Mesenchymal stem cell (in vitro differentiated cells and primary cell): ENCODE measurements around the gene ANKRA2.

Source experiments
- DNase-seq: peaks from one replicate; pipeline ENCODE4 v3.0.0-alpha.2; 2013
- H2AFZ ChIP-seq: one replicate; pipeline ENCODE4 v1.6.1; 2013; ENCODE audit warnings: low read depth, mild to moderate bottlenecking, control low read depth, inconsistent platforms, low read length, moderate library complexity
- H2AK5ac ChIP-seq: 2 replicates; pipeline ENCODE4 v1.6.1; 2013; ENCODE audit warnings: low read length, moderate library complexity, mild to moderate bottlenecking, inconsistent platforms; ENCODE audit not compliant: severe bottlenecking
- H2BK120ac ChIP-seq: one replicate; pipeline ENCODE4 v1.6.1; 2013; ENCODE audit warnings: low read depth, mild to moderate bottlenecking, inconsistent platforms, low read length, moderate library complexity
- H2BK12ac ChIP-seq, 2 experiments: one replicate each; pipeline ENCODE4 v1.6.1; 2013; ENCODE audit warnings: inconsistent platforms in 2 of 2, low read length in 2 of 2, mild to moderate bottlenecking in 2 of 2, moderate library complexity in 2 of 2, control low read depth in 1 of 2
- H2BK15ac ChIP-seq: one replicate; pipeline ENCODE4 v1.6.1; 2013; ENCODE audit warnings: mild to moderate bottlenecking, low read depth, inconsistent platforms; ENCODE audit not compliant: poor library complexity, severe bottlenecking
- H2BK5ac ChIP-seq: 2 replicates; pipeline ENCODE4 v1.6.1; 2013; ENCODE audit warnings: low read depth, mild to moderate bottlenecking, low read length, control low read depth, inconsistent platforms; ENCODE audit not compliant: poor library complexity, severe bottlenecking
- H3K14ac ChIP-seq, 2 experiments: one replicate each; pipeline ENCODE4 v1.6.1; 2013; ENCODE audit warnings: inconsistent platforms in 2 of 2, low read length in 2 of 2, control low read depth in 1 of 2, mild to moderate bottlenecking in 1 of 2, moderate library complexity in 1 of 2
- H3K18ac ChIP-seq, 2 experiments: one replicate each; pipeline ENCODE4 v1.6.1; 2013; ENCODE audit warnings: inconsistent platforms in 2 of 2, low read length in 2 of 2, control low read depth in 1 of 2, low read depth in 1 of 2, mild to moderate bottlenecking in 1 of 2
- H3K23ac ChIP-seq, 2 experiments: one replicate each; pipeline ENCODE4 v1.6.1; 2013; ENCODE audit warnings: inconsistent platforms in 2 of 2, low read length in 2 of 2, mild to moderate bottlenecking in 2 of 2, moderate library complexity in 2 of 2, control low read depth in 1 of 2
- H3K27ac ChIP-seq: 2 replicates; pipeline ENCODE4 v1.5.1; 2013; ENCODE audit warnings: mild to moderate bottlenecking, moderate library complexity, low read length, control low read depth, inconsistent platforms; ENCODE audit not compliant: poor library complexity, severe bottlenecking
- H3K27me3 ChIP-seq, 2 experiments: 2 replicates each; pipeline versions ENCODE4 v1.6.1 to v1.7.0; 2013; ENCODE audit warnings: low read length in 2 of 2, mild to moderate bottlenecking in 2 of 2, moderate library complexity in 2 of 2, control low read depth in 1 of 2, inconsistent platforms in 1 of 2; ENCODE audit not compliant: control insufficient read depth in 1 of 2, insufficient read depth in 1 of 2
- H3K36me3 ChIP-seq, 2 experiments: 2 replicates each; pipeline versions ENCODE4 v1.6.1 to v1.7.0; 2013; ENCODE audit warnings: low read length in 2 of 2, control low read depth in 1 of 2, inconsistent platforms in 1 of 2, low read depth in 1 of 2, mild to moderate bottlenecking in 1 of 2; ENCODE audit not compliant: insufficient read depth in 2 of 2, control insufficient read depth in 1 of 2
- H3K4ac ChIP-seq, 2 experiments: one replicate each; pipeline ENCODE4 v1.6.1; 2013; ENCODE audit warnings: inconsistent platforms in 2 of 2, low read length in 2 of 2, mild to moderate bottlenecking in 2 of 2, moderate library complexity in 2 of 2, control low read depth in 1 of 2, low read depth in 1 of 2
- H3K4me1 ChIP-seq: 2 replicates; pipeline ENCODE4 v1.6.1; 2013; ENCODE audit warnings: low read depth, low read length, control low read depth; ENCODE audit not compliant: control insufficient read depth, insufficient read depth
- H3K4me2 ChIP-seq: 2 replicates; pipeline ENCODE4 v1.6.1; 2013; ENCODE audit warnings: low read length, mild to moderate bottlenecking, inconsistent platforms; ENCODE audit not compliant: poor library complexity, severe bottlenecking
- H3K4me3 ChIP-seq, 2 experiments: 2 replicates each; pipeline versions ENCODE4 v1.5.1 to v1.7.0; 2013; ENCODE audit warnings: low read length in 2 of 2, mild to moderate bottlenecking in 2 of 2, control low read depth in 1 of 2, low read depth in 1 of 2; ENCODE audit not compliant: insufficient read depth in 1 of 2
- H3K79me1 ChIP-seq: replicated peaks from 2 replicates; pipeline ENCODE4 v1.6.1; 2013; ENCODE audit warnings: mild to moderate bottlenecking, control low read depth, low read length, inconsistent platforms; ENCODE audit not compliant: poor library complexity, severe bottlenecking
- H3K9ac ChIP-seq: 2 replicates; pipeline ENCODE4 v1.7.0; 2013; ENCODE audit warnings: mild to moderate bottlenecking, low read length, moderate library complexity
- H3K9me3 ChIP-seq: 2 replicates; pipeline ENCODE4 v1.7.0; 2013; ENCODE audit warnings: mild to moderate bottlenecking, low read length; ENCODE audit not compliant: control insufficient read depth
- H4K8ac ChIP-seq: one replicate; pipeline ENCODE4 v1.6.1; 2013; ENCODE audit warnings: inconsistent platforms, mild to moderate bottlenecking, low read length, moderate library complexity
- H4K91ac ChIP-seq: one replicate; pipeline ENCODE4 v1.6.1; 2013; ENCODE audit warnings: mild to moderate bottlenecking, low read length, inconsistent platforms
- WGBS: methylation state at CpG from one replicate; pipeline ENCODE4 v1.1.7; 2013; ENCODE audit warnings: mixed read lengths; 5-methylcytosine and 5-hydroxymethylcytosine counted together

ANKRA2 gene

DNA sequence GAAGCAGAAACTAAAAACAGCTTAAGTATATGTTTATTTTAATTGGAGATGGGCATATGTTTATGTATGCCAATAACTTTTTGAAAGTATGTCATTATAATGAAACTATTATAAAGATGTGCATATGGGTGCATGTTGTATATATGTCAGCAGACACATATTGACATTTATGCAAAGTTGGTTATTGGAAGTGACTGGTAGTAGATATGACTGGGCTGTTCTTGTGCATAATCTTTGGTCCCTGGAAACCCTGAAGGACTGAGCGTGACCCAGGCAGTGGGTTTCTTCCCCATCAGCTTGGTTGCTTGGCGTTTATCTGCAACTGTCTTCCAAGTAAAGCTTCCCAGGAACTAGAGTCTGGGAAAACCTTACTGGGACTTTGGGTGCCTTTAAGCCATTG lies 25.7 kb downstream of the ANKRA2 start:
- H3K4me2 ChIP-seq = no peak overlapping the region
- H3K14ac ChIP-seq = no peak overlapping the region
- H3K9me3 ChIP-seq = peaks cover 6% of the 10 kb centered on the region
- DNase-seq = no peak
- H3K23ac ChIP-seq = no peak overlapping the region
- no peak overlapping the region for H2BK12ac ChIP-seq
- 79% methylated on average over 2 of the region's 2 CpGs for WGBS
- no peak overlapping the region for H2AK5ac ChIP-seq
- no peak overlapping the region for H2BK15ac ChIP-seq
- no peak overlapping the region for H3K4me3 ChIP-seq
- no peak overlapping the region for H2BK5ac ChIP-seq
- no peaks in the 10 kb centered on the region for H3K36me3 ChIP-seq
- no peak overlapping the region for H3K27ac ChIP-seq
- no peaks in the 10 kb centered on the region for H3K4me1 ChIP-seq
- H4K8ac ChIP-seq = no peak overlapping the region
- H2AFZ ChIP-seq = no peak overlapping the region
- H3K27me3 ChIP-seq = peaks cover 0 to 6% of the 10 kb centered on the region in 2 experiments
- H3K4ac ChIP-seq = no peak overlapping the region
- H3K9ac ChIP-seq = no peak overlapping the region
- no peak overlapping the region for H3K18ac ChIP-seq
- H2BK120ac ChIP-seq = no peak overlapping the region
- no peaks in the 10 kb centered on the region for H3K79me1 ChIP-seq
- no peak overlapping the region for H4K91ac ChIP-seq

GRCh38 chr5:73534971-73535370 lies 30.5 kb downstream of the ANKRA2 start:
- no peak overlapping the region for H3K4ac ChIP-seq
- no peaks in the 10 kb centered on the region for H3K36me3 ChIP-seq
- 87% methylated on average over 1 of the region's 2 CpGs for WGBS
- H2BK120ac ChIP-seq = no peak overlapping the region
- H2BK5ac ChIP-seq = no peak overlapping the region
- no peak overlapping the region for H2BK15ac ChIP-seq
- no peak overlapping the region for H3K27ac ChIP-seq
- H3K18ac ChIP-seq = no peak overlapping the region
- H3K23ac ChIP-seq = no peak overlapping the region
- peaks cover 6% of the 10 kb centered on the region for H3K9me3 ChIP-seq
- H4K8ac ChIP-seq = no peak overlapping the region
- DNase-seq = no peak
- no peak overlapping the region for H3K4me3 ChIP-seq
- no peak overlapping the region for H3K4me2 ChIP-seq
- H2AFZ ChIP-seq = no peak overlapping the region
- H2BK12ac ChIP-seq = no peak overlapping the region
- no peak overlapping the region for H2AK5ac ChIP-seq
- H3K14ac ChIP-seq = no peak overlapping the region
- no peak overlapping the region for H3K9ac ChIP-seq
- H4K91ac ChIP-seq = no peak overlapping the region
- H3K27me3 ChIP-seq = no peaks in the 10 kb centered on the region
- no peaks in the 10 kb centered on the region for H3K4me1 ChIP-seq
- no peaks in the 10 kb centered on the region for H3K79me1 ChIP-seq

DNA sequence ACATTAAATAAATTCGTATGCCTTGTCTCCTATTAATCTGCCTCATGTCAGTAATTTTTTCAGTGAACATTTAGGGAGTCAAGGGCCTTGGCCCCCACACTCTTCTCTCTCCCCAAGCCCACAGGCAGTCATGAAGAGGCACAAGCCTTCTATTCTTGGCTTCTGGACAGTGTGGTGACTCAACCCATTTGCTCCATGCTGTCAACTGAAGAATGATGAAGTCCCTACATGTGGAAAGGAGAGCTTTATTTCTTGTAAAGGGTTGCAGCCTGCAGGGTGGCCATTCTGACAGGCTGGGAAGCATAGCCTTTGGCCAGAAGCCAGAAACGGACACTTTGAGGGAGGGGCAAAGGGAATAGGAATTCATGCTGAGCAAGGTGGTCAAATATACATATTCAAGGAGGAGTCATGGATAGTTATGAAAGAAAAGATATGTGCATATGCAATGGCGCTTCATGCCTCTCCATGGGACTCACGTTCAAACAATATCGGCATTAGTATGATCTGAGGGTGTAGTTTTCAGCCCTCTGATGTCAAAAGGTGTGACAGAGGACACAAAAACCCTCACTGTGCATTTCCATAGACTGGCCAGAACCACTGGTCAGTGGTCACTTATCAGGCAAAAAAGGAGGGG lies 31.3 kb downstream of the ANKRA2 start:
- Histone ChIP-seq H3K79me1 (no peaks in the 10 kb centered on the region), H2BK12ac (no peak overlapping the region), H2BK15ac (no peak overlapping the region), H3K4me3 (no peak overlapping the region), H3K36me3 (no peaks in the 10 kb centered on the region), H2AK5ac (no peak overlapping the region), H2BK5ac (no peak overlapping the region), H3K18ac (no peak overlapping the region), H3K14ac (no peak overlapping the region), H3K9me3 (peaks cover 6% of the 10 kb centered on the region), H2AFZ (no peak overlapping the region), H3K4me2 (no peak overlapping the region), H3K23ac (no peak overlapping the region), H3K4me1 (no peaks in the 10 kb centered on the region), H3K27me3 (no peaks in the 10 kb centered on the region), H3K9ac (no peak overlapping the region), H4K8ac (no peak overlapping the region), H3K27ac (no peak overlapping the region), H4K91ac (no peak overlapping the region), H2BK120ac (no peak overlapping the region), H3K4ac (no peak overlapping the region)
- 87% methylated on average over 5 of the region's 5 CpGs for WGBS
- peak; percentile 50 for DNase-seq

DNA sequence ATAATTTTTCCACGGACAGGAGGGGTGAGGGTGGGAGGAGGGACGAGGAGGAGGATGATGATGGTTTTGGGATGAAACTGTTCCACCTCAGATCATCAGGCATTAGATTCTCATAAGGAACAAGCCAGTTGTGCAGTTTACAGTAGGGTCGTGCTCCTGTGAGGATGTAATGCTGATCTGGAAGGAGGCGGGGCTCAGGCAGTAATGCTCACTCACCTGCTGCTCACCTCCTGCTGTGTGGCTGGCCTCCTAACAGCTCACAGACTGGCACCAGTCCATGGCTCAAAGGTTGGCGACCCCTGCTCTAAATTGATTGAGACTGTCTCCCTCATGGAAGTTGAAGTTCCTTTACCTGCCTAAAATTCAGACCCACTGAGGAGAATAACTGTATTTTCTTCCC lies 33.2 kb downstream of the ANKRA2 start:
- Histone ChIP-seq H2BK120ac (no peak overlapping the region), H4K8ac (no peak overlapping the region), H3K9me3 (peaks cover 6% of the 10 kb centered on the region), H3K14ac (no peak overlapping the region), H2AFZ (no peak overlapping the region), H2BK12ac (no peak overlapping the region), H3K79me1 (no peaks in the 10 kb centered on the region), H3K27ac (no peak overlapping the region), H2BK15ac (no peak overlapping the region), H2BK5ac (no peak overlapping the region), H3K4me3 (no peak overlapping the region), H3K23ac (no peak overlapping the region), H2AK5ac (no peak overlapping the region), H3K27me3 (no peaks in the 10 kb centered on the region), H3K4me2 (no peak overlapping the region), H3K18ac (no peak overlapping the region), H3K9ac (no peak overlapping the region), H4K91ac (no peak overlapping the region), H3K4me1 (no peaks in the 10 kb centered on the region), H3K36me3 (no peaks in the 10 kb centered on the region), H3K4ac (no peak overlapping the region)
- DNase-seq = no peak
- 67% methylated on average over 5 of the region's 5 CpGs for WGBS
